GM19351 (cell line): Measurements from ENCODE around the gene PGD.
"Not testable (repeated sequence)": the region's sequence is repeated elsewhere in the genome, so short reads cannot be mapped to it uniquely, and the experiment has no call there.

Source experiments
- ATAC-seq: cut with Tn5 transposase; IDR thresholded peaks from one replicate; pipeline ENCODE4 v1.9.1; 2021; ENCODE audit warnings: mild to moderate bottlenecking, moderate library complexity; ENCODE audit not compliant: unreplicated experiment

The PGD gene

GRCh38 chr1:10398734-10399443, at the start of gene PGD:
Gene PGD (plus strand): TSS chr1:10399064. CDS start chr1:10399118, 54 bp downstream.
- peak; percentile 94 for ATAC-seq

GRCh38 chr1:10353282-10353681, 45.6 kb upstream of the PGD start:
- no peak for ATAC-seq

DNA sequence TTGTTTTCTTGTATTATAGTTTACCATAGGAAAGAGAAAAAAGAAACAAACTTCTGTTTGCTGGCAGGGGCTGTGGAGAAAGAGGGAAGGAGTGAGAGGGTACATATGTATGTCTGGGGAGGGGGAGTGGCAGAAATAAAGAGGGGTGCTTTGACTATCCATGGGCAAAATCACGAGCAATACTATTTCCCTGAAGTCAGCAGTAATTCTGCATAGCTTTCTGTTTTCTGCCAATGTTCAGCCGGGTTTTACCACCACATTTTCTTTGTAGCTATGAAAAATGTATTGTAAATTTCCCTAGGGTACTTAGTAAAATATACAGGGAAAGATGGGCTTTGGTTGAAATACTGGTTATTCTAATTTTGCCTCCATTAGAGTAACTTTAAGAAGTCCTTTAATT, 45.2 kb upstream of the PGD start:
- no peak for ATAC-seq

DNA sequence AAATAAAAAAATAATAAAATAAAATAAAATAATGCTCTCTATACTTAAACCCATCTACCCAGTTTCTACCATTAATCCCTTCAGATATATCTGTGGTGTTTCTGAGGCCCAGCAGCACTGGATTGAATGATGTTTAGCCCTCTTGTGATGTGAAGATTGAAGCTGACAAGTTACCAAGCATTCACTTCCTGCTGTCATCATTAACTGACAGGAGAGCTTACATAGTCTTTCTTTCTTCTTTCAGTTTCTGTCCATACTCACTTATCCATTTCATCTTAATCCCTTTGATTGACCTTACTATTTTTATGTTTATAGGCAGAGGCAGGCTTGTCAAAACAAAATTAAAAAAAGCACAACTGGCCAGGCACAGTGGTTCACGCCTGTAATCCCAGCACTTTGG, 38.8 kb upstream of the PGD start:
- ATAC-seq, result no peak

DNA sequence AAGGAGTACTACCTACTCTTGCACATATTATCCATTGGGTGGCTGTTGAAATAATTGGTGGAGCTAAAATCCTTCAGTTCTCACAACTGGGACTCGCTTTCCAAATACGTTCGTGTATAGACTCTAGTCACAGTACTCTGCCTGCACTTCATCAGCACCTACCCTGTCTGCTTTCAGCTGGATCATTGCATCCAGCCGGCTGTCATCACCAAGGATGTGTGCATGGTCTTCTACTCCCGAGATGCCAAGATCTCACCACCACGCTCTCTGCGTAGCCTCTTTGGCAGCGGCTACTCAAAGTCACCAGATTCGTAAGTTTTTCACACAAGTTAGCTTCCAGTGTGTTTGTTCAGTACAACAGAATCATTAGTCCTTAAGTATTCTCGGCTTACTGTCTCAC, 37.3 kb upstream of the PGD start:
- no peak for ATAC-seq

DNA sequence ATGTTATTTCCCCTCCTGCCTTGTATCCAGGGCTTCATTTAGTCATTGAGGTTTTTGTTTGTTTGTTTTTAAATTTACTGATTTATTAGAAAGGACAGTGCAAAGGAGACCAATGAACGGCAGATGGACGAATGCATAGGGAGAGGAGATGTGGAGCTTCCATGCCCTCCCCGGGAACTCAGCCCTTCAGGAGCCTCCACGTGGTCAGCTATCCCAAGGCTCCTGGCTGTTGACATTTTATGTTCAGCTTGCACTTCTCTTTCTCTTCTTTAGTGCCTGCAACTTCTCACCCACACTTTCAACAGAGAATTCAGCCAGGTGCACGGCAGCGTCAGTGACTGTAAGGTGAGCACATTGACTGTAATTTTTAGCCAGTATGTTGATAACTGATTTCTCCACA, 30.7 kb upstream of the PGD start:
- no peak for ATAC-seq

- no peak for ATAC-seq
These were observed 24.4 kb upstream of the PGD start for GRCh38 chr1:10374442-10374860.

GRCh38 chr1:10377365-10378029, 21.4 kb upstream of the PGD start:
- ATAC-seq, result not testable (repeated sequence)

GRCh38 chr1:10378081-10378841, 20.6 kb upstream of the PGD start:
- ATAC-seq, result no peak

GRCh38 chr1:10379101-10379620, 19.7 kb upstream of the PGD start:
- ATAC-seq, result no peak

DNA sequence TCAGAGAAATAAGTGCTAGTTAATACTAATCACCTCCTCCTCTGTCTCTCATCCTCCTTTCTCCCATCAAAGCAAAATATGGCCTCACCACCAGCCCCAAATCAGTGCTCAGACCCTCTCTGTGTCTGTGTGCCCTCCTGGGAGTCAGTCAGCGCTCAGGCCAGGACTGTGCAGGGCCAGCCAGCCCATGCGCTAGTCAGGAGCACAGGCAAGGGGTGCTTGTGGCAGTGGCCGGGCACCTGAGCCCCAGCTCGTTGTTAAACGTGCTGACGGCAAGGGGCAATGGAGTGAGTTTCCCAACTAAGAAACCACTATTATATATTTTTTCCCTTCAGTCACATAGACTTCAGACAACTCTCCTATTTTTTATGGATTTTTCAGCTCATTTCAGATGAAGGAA, 19.2 kb upstream of the PGD start:
- no peak for ATAC-seq

DNA sequence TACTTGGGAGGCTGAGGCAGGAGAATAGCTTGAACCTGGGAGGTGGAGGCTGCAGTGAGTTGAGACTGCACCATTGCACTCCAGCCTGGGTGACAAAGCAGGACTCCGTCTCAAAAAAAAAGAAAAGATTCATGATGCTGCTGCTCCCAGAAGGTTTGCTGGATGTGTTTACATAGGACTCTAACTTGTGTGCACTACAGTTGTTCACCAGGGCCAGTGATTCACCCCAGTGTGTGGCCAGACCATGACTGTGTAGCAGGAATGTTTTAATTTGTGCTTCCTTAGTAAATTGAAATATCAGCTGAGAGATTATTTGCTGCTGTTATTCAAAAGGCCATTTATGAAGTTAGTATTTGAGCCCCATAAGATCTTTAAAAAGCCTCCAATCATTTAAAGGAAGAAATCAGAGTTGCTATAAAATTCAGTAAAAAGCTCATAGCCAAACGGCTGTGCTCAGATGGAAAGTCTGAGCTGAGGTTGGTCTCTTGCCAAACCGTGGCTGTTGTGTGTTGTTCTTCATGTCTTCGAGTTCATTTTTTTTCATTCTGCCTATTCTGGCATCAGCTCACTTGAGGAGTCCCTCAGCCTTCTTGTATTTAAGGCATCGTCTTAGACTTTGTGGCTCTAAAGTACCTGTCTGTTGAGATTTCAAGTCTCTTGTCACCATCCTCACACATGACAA, 18.1 kb upstream of the PGD start:
- no peak for ATAC-seq

DNA sequence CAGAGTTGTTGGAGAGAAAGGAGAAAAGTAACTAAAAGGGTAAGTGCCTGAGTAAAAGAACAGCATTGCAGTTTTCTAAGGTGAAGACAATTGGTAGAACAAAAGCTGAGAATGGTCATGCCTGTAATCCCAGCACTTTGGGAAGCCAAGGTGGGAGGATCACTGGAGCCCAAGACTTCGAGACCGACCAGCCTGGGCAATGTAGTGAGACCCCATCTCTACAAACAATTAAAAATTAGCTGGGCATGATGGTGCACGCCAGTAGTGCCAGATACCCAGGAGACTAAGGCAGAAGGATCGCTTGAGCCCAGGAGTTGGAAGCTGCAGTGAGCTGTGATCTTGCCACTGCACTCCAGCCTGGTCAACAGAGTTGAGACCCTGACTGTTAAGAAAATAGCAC, 15.2 kb upstream of the PGD start:
- no peak for ATAC-seq

DNA sequence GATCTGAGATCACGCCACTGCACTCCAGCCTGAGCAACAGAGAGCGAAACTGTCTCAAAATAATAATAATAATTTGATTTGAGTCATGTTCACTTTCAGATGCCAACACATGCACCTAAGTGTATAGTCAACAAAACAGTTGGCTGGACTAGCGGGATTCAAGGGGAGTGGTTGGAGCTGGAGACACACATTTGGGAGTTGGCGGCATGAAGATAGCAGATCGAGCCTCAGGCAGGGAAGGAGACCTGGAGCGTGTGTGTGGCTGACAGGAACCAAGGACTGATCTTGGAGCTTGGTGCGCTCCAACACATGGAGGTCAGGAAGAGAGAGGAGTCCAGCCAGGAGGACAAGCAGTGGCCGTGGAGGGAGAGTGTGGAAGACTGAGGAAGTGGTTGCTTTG, 14.6 kb upstream of the PGD start:
- ATAC-seq, result no peak

DNA sequence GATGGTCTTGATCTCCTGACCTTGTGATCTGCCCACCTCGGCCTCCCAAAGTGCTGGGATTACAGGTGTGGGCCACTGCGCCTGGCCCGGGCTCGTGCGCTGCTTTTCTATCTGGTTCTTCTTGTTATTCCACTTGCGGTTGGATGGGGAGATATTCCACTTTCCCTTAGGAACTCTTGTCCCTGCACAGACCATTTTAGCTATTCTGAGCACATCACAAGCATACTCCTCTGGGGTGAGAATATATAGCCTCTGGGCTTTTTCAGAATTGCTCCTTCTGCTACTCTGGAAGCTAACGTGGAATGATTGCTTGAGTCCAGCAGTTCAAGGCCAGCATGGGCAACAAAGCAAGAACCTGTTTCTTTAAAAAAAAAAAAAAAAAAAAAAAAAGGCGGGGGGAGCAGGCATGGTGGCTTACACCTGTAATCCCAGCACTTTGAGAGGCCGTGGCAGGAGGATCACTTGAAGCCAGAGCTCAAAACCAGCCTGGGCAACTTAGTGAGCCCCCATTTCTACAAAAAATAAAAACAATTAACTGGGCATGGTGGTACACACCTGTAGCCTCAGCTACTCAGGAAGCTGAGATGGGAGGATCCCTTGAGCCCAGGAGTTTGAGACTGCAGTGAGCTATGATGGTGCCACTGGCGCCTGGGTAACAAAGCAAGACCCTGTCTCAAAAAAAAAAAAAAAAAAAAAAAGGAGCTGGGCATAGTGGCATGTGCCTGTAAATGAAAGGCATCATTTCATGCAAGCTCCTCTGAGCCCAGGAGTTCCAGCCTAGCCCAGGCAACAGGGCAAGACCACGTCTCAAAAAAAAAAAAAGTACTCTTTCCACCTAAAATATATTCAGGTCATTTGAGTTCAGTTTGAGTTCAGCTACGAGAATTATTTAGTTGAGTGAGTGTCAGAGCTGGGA, 11.8 kb upstream of the PGD start:
- no peak for ATAC-seq

GRCh38 chr1:10387677-10388386, 11.0 kb upstream of the PGD start:
- no peak for ATAC-seq

- ATAC-seq, result no peak
These were observed 10.5 kb upstream of the PGD start for GRCh38 chr1:10388387-10388715.

DNA sequence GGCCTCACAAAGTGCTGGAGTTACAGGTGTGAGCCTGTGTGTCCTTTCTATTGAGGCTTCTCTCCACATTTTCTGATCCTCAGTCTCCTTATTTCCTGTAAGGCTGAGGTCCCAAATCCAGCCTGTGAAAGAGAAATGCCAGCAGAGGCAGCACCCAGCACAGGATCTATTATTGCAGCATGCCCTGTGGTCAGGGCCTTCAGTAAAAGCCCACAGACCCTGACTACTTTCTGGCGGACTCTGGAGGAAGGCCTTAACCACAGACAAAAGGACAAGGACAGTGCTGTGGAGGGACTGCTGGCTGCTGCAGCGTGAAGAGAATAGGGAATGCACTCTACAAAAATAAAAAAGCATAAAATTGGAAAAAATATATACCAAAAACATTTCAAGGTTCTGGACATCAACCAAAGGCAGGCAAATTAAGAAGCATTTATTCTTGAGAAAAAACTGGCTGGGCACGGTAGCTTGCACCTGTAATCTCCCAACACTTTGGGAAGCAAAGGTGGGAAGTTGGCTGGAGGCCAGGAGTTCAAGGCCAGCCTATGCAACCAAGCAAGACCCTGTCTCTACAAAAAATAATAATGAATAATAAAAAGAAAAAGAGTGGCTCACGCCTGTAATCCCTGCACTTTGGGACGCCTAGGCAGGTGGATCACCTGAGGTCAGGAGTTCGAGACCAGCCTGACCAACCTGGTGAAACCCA, 9.4 kb upstream of the PGD start:
- no peak for ATAC-seq

GRCh38 chr1:10396870-10397269, 2.0 kb upstream of the PGD start:
- ATAC-seq, result no peak
